Neural progenitor cell (in vitro differentiated cells): ENCODE data around the gene ADGRA3. TPM values are rescaled to one million over a fixed set of nuclear protein-coding genes. Genes with fewer than 3 reads are reported as not detected.

Experiments
- DNase-seq: peaks from one replicate; pipeline ENCODE4 v3.0.0-alpha.2; 2016; ENCODE audit warnings: low spot score
- H2AFZ ChIP-seq: fragments of 200-600 bp; sonication (generic); replicated peaks from 2 replicates; pipeline ENCODE4 v1.6.1; 2016; ENCODE audit warnings: antibody characterized with exemption
- H3F3A ChIP-seq: fragments of 200-600 bp; sonication (generic); 2 replicates; pipeline ENCODE4 v1.6.1; 2016; ENCODE audit warnings: antibody characterized with exemption, low read depth
- H3K27ac ChIP-seq: fragments of 200-600 bp; sonication (generic); 2 replicates; pipeline ENCODE4 v1.5.1; 2016; ENCODE audit warnings: mild to moderate bottlenecking
- H3K27me3 ChIP-seq: fragments of 200-600 bp; sonication (generic); 2 replicates; pipeline ENCODE4 v1.6.1; 2016; ENCODE audit warnings: mild to moderate bottlenecking, moderate library complexity
- H3K36me3 ChIP-seq: fragments of 200-600 bp; sonication (generic); 2 replicates; pipeline ENCODE4 v1.5.1; 2016
- H3K4me1 ChIP-seq: fragments of 200-600 bp; sonication (generic); 2 replicates; pipeline ENCODE4 v1.6.1; 2016; ENCODE audit warnings: mixed run types
- H3K4me2 ChIP-seq: fragments of 200-600 bp; sonication (generic); 2 replicates; pipeline ENCODE4 v1.6.1; 2016
- H3K4me3 ChIP-seq: fragments of 200-600 bp; sonication (generic); 2 replicates; pipeline ENCODE4 v1.5.1; 2016
- H3K79me2 ChIP-seq: fragments of 200-600 bp; sonication (generic); 2 replicates; pipeline ENCODE4 v1.6.1; 2016; ENCODE audit warnings: low read depth
- H3K9ac ChIP-seq: fragments of 200-600 bp; sonication (generic); 2 replicates; pipeline ENCODE4 v1.6.1; 2016
- H3K9me3 ChIP-seq: fragments of 200-600 bp; sonication (generic); 2 replicates; pipeline ENCODE4 v1.5.1; 2016; ENCODE audit warnings: low read depth
- H4K20me1 ChIP-seq: fragments of 200-600 bp; sonication (generic); 2 replicates; pipeline ENCODE4 v1.6.1; 2016; ENCODE audit warnings: low read depth
- H3K27ac Mint-ChIP-seq: 3 replicates; pipeline ENCODE4 v1.8.0; 2021; ENCODE audit warnings: mixed read lengths
- H3K27me3 Mint-ChIP-seq: 2 replicates; pipeline ENCODE4 v1.8.0; 2022; ENCODE audit warnings: low read depth, mild to moderate bottlenecking, inconsistent platforms, moderate library complexity, mixed read lengths; ENCODE audit not compliant: insufficient read depth
- H3K36me3 Mint-ChIP-seq: 3 replicates; pipeline ENCODE4 v1.8.0; 2021; ENCODE audit warnings: mixed read lengths
- H3K4me1 Mint-ChIP-seq: 3 replicates; pipeline ENCODE4 v1.8.0; 2021; ENCODE audit warnings: mixed read lengths
- H3K4me3 Mint-ChIP-seq: 3 replicates; pipeline ENCODE4 v1.8.0; 2021; ENCODE audit warnings: mild to moderate bottlenecking, moderate library complexity, mixed read lengths
- H3K9me3 Mint-ChIP-seq: 3 replicates; pipeline ENCODE4 v1.8.0; 2020; ENCODE audit warnings: mixed read lengths
- EZH2 ChIP-seq: fragments of 200-600 bp; sonication (generic); IDR thresholded peaks from 2 replicates; pipeline ENCODE4 v1.6.1; 2017; ENCODE audit warnings: antibody characterized with exemption, mild to moderate bottlenecking, moderate library complexity
- EZH2phosphoT487 ChIP-seq: fragments of 200-600 bp; sonication (generic); IDR thresholded peaks from 2 replicates; pipeline ENCODE4 v1.6.1; 2017; ENCODE audit warnings: antibody characterized with exemption
- total RNA-seq: library from RNA; depleted of rRNA; stranded (reverse); fragments of >200 nt; gene quantifications from 2 replicates; pipeline ENCODE4 v1.2.3, GENCODE V29; 2015; ENCODE audit warnings: low replicate concordance
- TF ChIP-seq, protein P1 (sequence below): fragments of 200-600 bp; sonication (generic); IDR thresholded peaks from 2 replicates; pipeline ENCODE4 v1.5.1; 2017; ENCODE audit warnings: antibody characterized with exemption, mild to moderate bottlenecking

Gene ADGRA3
- total RNA-seq, 1 donor from 2014 or later, result 87.9 TPM

GRCh38 chr4:22551550-22551949 lies 35.7 kb upstream of the ADGRA3 start:
- Histone ChIP-seq H3K27ac (no peak overlapping the region), H4K20me1 (no peaks in the 10 kb centered on the region), H3K4me1 (no peaks in the 10 kb centered on the region), H3F3A (no peaks in the 10 kb centered on the region), H3K4me2 (no peak overlapping the region), H3K36me3 (no peaks in the 10 kb centered on the region), H3K4me3 (no peak overlapping the region), H3K9me3 (no peaks in the 10 kb centered on the region), H3K79me2 (no peaks in the 10 kb centered on the region), H3K27me3 (no peaks in the 10 kb centered on the region), H2AFZ (no peak overlapping the region), H3K9ac (no peak overlapping the region)
- Mint-ChIP-seq H3K27ac (no peak overlapping the region), H3K4me1 (no peaks in the 10 kb centered on the region), H3K9me3 (peaks cover 6% of the 10 kb centered on the region), H3K4me3 (no peak overlapping the region), H3K27me3 (no peaks in the 10 kb centered on the region), H3K36me3 (no peaks in the 10 kb centered on the region)
- no peak for DNase-seq
- TF ChIP-seq, protein P1, sequence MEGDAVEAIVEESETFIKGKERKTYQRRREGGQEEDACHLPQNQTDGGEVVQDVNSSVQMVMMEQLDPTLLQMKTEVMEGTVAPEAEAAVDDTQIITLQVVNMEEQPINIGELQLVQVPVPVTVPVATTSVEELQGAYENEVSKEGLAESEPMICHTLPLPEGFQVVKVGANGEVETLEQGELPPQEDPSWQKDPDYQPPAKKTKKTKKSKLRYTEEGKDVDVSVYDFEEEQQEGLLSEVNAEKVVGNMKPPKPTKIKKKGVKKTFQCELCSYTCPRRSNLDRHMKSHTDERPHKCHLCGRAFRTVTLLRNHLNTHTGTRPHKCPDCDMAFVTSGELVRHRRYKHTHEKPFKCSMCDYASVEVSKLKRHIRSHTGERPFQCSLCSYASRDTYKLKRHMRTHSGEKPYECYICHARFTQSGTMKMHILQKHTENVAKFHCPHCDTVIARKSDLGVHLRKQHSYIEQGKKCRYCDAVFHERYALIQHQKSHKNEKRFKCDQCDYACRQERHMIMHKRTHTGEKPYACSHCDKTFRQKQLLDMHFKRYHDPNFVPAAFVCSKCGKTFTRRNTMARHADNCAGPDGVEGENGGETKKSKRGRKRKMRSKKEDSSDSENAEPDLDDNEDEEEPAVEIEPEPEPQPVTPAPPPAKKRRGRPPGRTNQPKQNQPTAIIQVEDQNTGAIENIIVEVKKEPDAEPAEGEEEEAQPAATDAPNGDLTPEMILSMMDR, result no peak
- TF ChIP-seq EZH2, result no peak
- no peak for TF ChIP-seq EZH2phosphoT487

DNA sequence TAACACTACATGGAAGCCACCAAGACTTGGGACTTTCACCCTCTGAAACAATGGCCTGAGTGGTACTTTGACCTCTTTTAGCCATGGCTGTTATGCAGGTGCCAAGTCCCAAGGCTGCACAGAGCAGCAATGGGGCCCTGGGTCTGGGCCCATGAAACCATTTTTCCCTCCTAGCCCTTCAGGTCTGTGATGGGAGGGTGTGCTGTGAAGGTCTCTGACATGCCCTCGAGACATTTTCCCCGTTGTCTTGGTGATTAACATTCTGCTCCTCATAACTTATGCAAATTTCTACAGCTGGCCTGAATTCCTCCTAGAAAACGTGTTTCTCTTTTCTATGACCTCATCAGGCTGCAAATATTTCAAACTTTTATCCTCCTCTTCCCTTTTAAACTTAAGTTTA lies 30.4 kb upstream of the ADGRA3 start:
- H3K9me3 Mint-ChIP-seq, result peaks cover 17% of the 10 kb centered on the region
- no peak for TF ChIP-seq EZH2phosphoT487
- TF ChIP-seq, protein P1, result no peak
- no peak for TF ChIP-seq EZH2

GRCh38 chr4:22539251-22539650 lies 23.4 kb upstream of the ADGRA3 start:
- no peak overlapping the region for H3K9ac ChIP-seq
- H3K9me3 Mint-ChIP-seq, result peaks cover 8% of the 10 kb centered on the region
- H3K79me2 ChIP-seq, result no peaks in the 10 kb centered on the region

More for the DNA sequence above, 30.4 kb upstream of the ADGRA3 start:
- no peak overlapping the region for H3K9ac ChIP-seq
- Mint-ChIP-seq H3K36me3 (peaks cover 2% of the 10 kb centered on the region), H3K27ac (no peak overlapping the region), H3K27me3 (peaks cover 7% of the 10 kb centered on the region), H3K4me3 (no peak overlapping the region), H3K4me1 (no peaks in the 10 kb centered on the region)
- H3K27me3 ChIP-seq, result no peaks in the 10 kb centered on the region
- DNase-seq, result no peak
- H3K79me2 ChIP-seq, result no peaks in the 10 kb centered on the region
- no peak overlapping the region for H3K4me2 ChIP-seq
- H3K9me3 ChIP-seq, result no peaks in the 10 kb centered on the region
- no peaks in the 10 kb centered on the region for H3K4me1 ChIP-seq
- no peak overlapping the region for H2AFZ ChIP-seq
- no peak overlapping the region for H3K4me3 ChIP-seq
- H3K36me3 ChIP-seq, result no peaks in the 10 kb centered on the region
- no peaks in the 10 kb centered on the region for H4K20me1 ChIP-seq
- H3K27ac ChIP-seq, result no peak overlapping the region
- no peaks in the 10 kb centered on the region for H3F3A ChIP-seq

More at GRCh38 chr4:22539251-22539650, 23.4 kb upstream of the ADGRA3 start:
- Histone ChIP-seq H3K4me1 (no peaks in the 10 kb centered on the region), H3K27me3 (no peaks in the 10 kb centered on the region), H3K4me2 (no peak overlapping the region), H3K4me3 (no peak overlapping the region), H3F3A (no peaks in the 10 kb centered on the region), H3K36me3 (no peaks in the 10 kb centered on the region), H3K27ac (no peak overlapping the region), H2AFZ (no peak overlapping the region), H4K20me1 (no peaks in the 10 kb centered on the region), H3K9me3 (no peaks in the 10 kb centered on the region)
- no peak overlapping the region for H3K27ac Mint-ChIP-seq
- peaks cover 3% of the 10 kb centered on the region for H3K27me3 Mint-ChIP-seq
- DNase-seq, result no peak
- H3K4me1 Mint-ChIP-seq, result no peaks in the 10 kb centered on the region
- no peaks in the 10 kb centered on the region for H3K36me3 Mint-ChIP-seq
- H3K4me3 Mint-ChIP-seq, result no peak overlapping the region
- TF ChIP-seq EZH2phosphoT487 (no peak), EZH2 (no peak)
- TF ChIP-seq, protein P1, result no peak
